Cortex of kidney (tissue), 1 donor: Measurements from ENCODE around the gene BABAM2.
A peak's percentile ranks its signal among the peaks of the same experiment; 100 is the strongest.
"Not testable (repeated sequence)": the region's sequence is repeated elsewhere in the genome, so short reads cannot be mapped to it uniquely, and the experiment has no call there.

Experiments used
- DNase-seq: peaks from one replicate; lab custom pipeline; 2025; lab: John Stamatoyannopoulos, UW

The BABAM2 gene

GRCh38 chr2:27890146-27890923 is at the start of gene BABAM2, which contains the start of gene RBKS:
BABAM2 (plus strand) TSS chr2:27890729; CDS start chr2:27894557, 3,828 bp downstream.
RBKS (minus strand) TSS chr2:27890387; CDS start chr2:27890345, 42 bp downstream.
- DNase-seq = peak; percentile 30

- DNase-seq = no peak
Measured at GRCh38 chr2:27842894-27843293, 47.6 kb upstream of the BABAM2 start.

- no peak for DNase-seq
Measured at GRCh38 chr2:27843992-27844391, 46.5 kb upstream of the BABAM2 start.

GRCh38 chr2:27844821-27845255 is 45.7 kb upstream of the BABAM2 start:
- no peak for DNase-seq

GRCh38 chr2:27847333-27847732 is 43.2 kb upstream of the BABAM2 start:
- DNase-seq = no peak

- DNase-seq = no peak
Measured at GRCh38 chr2:27849558-27850205, 40.8 kb upstream of the BABAM2 start.

GRCh38 chr2:27852691-27853090 is 37.8 kb upstream of the BABAM2 start:
- no peak for DNase-seq

GRCh38 chr2:27854229-27854862 is 36.2 kb upstream of the BABAM2 start:
- DNase-seq = no peak

- no peak for DNase-seq
Measured at GRCh38 chr2:27855476-27855875, 35.1 kb upstream of the BABAM2 start.

- no peak for DNase-seq
Measured at GRCh38 chr2:27856386-27856785, 34.1 kb upstream of the BABAM2 start.

GRCh38 chr2:27856956-27857355 is 33.6 kb upstream of the BABAM2 start:
- DNase-seq = no peak

GRCh38 chr2:27857417-27858172 is 32.9 kb upstream of the BABAM2 start:
- DNase-seq = no peak

GRCh38 chr2:27860111-27860510 is 30.4 kb upstream of the BABAM2 start:
- DNase-seq = no peak

GRCh38 chr2:27863146-27863545 is 27.4 kb upstream of the BABAM2 start:
- DNase-seq = no peak

- not testable (repeated sequence) for DNase-seq
Measured at GRCh38 chr2:27863955-27864354, 26.6 kb upstream of the BABAM2 start.

- DNase-seq = no peak
Measured at GRCh38 chr2:27866237-27866636, 24.3 kb upstream of the BABAM2 start.

GRCh38 chr2:27869763-27870162 is 20.8 kb upstream of the BABAM2 start:
- DNase-seq = no peak

GRCh38 chr2:27870724-27871123 is 19.8 kb upstream of the BABAM2 start:
- no peak for DNase-seq

GRCh38 chr2:27871802-27872201 is 18.7 kb upstream of the BABAM2 start:
- no peak for DNase-seq

GRCh38 chr2:27873091-27873490 is 17.4 kb upstream of the BABAM2 start:
- no peak for DNase-seq

GRCh38 chr2:27875089-27875881 is 15.2 kb upstream of the BABAM2 start:
- DNase-seq = no peak
